ENCODE data around the gene CX3CL1. TPM values are rescaled to one million over a fixed set of nuclear protein-coding genes. Genes with fewer than 3 reads are reported as not detected.

CX3CL1 gene
- total RNA-seq, 1 experiment from 2014 or later, result 1.7 TPM

DNA sequence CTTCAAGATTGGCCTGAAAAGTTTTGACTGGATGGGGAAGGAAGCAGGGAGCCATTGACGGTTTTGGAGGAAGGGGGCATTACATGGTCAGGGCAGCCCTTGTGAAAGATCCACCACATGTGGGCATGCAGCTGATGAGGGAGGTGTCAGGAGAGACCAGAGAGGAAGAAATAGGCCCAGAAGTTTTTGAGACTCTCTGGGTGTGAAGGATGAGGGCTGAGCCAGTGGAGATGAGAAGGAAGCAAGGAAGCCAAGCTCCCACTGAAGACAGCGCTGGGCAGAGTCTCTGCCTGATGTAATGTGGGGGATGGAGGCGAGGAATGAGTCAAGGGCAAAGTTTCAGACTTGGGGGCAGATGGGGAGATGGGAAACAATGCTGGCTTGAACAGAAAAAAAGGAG is 32.8 kb downstream of the CX3CL1 start:
- Histone ChIP-seq H3K4ac (ENCODE audit: low read depth, low read length) (no peak overlapping the region), H3K79me2 (ENCODE audit: insufficient read depth, low read length) (no peaks in the 10 kb centered on the region), H3K56ac (ENCODE audit: insufficient read length, low read depth, low read length) (no peak overlapping the region), H3K9me3 (ENCODE audit: control insufficient read depth, low read depth, low read length) (no peaks in the 10 kb centered on the region), H2BK12ac (ENCODE audit: insufficient read length, low read depth, low read length) (no peak overlapping the region), H2AK5ac (ENCODE audit: insufficient read length, low read length) (no peak overlapping the region), H3K18ac (ENCODE audit: insufficient read length, low read depth, low read length) (no peak overlapping the region), H3K27me3 (ENCODE audit: insufficient read depth, low read length) (no peaks in the 10 kb centered on the region), H2AFZ (ENCODE audit: low read length) (no peak overlapping the region), H3K23me2 (ENCODE audit: insufficient read length, low read depth, low read length, poor library complexity, severe bottlenecking) (no peaks in the 10 kb centered on the region), H2BK15ac (ENCODE audit: low read depth, low read length) (no peak overlapping the region), H3K27ac (ENCODE audit: insufficient read length, low read depth, low read length) (no peak overlapping the region), H2BK120ac (ENCODE audit: low read depth, low read length, poor library complexity, severe bottlenecking) (no peak overlapping the region), H3K79me1 (ENCODE audit: insufficient read depth, low read depth, low read length, poor library complexity, severe bottlenecking) (no peaks in the 10 kb centered on the region), H3K9ac (ENCODE audit: extremely low read depth, insufficient read length, low read length) (no peak overlapping the region), H2BK5ac (ENCODE audit: insufficient read length, low read length) (no peak overlapping the region), H3K23ac (ENCODE audit: insufficient read length, low read depth, low read length) (no peak overlapping the region), H3K4me1 (ENCODE audit: insufficient read depth, low read length) (no peaks in the 10 kb centered on the region), H2BK20ac (ENCODE audit: low read depth, low read length, poor library complexity, severe bottlenecking) (no peak overlapping the region), H4K91ac (ENCODE audit: insufficient read length, low read depth, low read length) (no peak overlapping the region), H4K5ac (ENCODE audit: insufficient read length, low read depth, low read length) (no peak overlapping the region), H3T11ph (ENCODE audit: low read length) (no peak overlapping the region), H4K20me1 (ENCODE audit: control insufficient read depth, insufficient read depth, insufficient read length) (no peaks in the 10 kb centered on the region), H3K4me2 (ENCODE audit: insufficient read depth, insufficient read length, low read length) (no peak overlapping the region), H3K14ac (ENCODE audit: insufficient read depth, low read length) (no peak overlapping the region), H4K8ac (replicated peaks; ENCODE audit: insufficient read length, low read depth, low read length) (no peak overlapping the region)
- no peaks in the 10 kb centered on the region for H3K36me3 Mint-ChIP-seq (ENCODE audit: insufficient read depth in 1 of 3, low read depth in 3 of 3)
- H3K4me1 Mint-ChIP-seq, result no peaks in the 10 kb centered on the region
- no peak for DNase-seq
- TF ChIP-seq, protein P1, sequence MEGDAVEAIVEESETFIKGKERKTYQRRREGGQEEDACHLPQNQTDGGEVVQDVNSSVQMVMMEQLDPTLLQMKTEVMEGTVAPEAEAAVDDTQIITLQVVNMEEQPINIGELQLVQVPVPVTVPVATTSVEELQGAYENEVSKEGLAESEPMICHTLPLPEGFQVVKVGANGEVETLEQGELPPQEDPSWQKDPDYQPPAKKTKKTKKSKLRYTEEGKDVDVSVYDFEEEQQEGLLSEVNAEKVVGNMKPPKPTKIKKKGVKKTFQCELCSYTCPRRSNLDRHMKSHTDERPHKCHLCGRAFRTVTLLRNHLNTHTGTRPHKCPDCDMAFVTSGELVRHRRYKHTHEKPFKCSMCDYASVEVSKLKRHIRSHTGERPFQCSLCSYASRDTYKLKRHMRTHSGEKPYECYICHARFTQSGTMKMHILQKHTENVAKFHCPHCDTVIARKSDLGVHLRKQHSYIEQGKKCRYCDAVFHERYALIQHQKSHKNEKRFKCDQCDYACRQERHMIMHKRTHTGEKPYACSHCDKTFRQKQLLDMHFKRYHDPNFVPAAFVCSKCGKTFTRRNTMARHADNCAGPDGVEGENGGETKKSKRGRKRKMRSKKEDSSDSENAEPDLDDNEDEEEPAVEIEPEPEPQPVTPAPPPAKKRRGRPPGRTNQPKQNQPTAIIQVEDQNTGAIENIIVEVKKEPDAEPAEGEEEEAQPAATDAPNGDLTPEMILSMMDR (conservative IDR thresholded peaks at IDR 0.05), result no peak
- H3K9me3 Mint-ChIP-seq, result no peaks in the 10 kb centered on the region; a peak in 1 of 5 replicates
- 0 out of 7 replicates have a peak overlapping the region, but pooled peaks of 1 of the 3 experiments have one; percentile 10 for H3K27ac Mint-ChIP-seq
- peaks cover 6% of the 10 kb centered on the region for H3K27me3 Mint-ChIP-seq (ENCODE audit: low read depth)
- no peak overlapping the region; a peak in 1 of 5 replicates for H3K4me3 Mint-ChIP-seq
- no CpG with 5 or more reads among the region's 3 CpGs for WGBS (ENCODE audit: extremely low coverage, insufficient read length, low lambda C conversion rate)

Measured in H9 (cell line).